GM19240 (cell line): ENCODE measurements around the gene MS4A15.
A peak's percentile ranks its signal among the peaks of the same experiment; 100 is the strongest.
"Not testable (repeated sequence)": the region's sequence is repeated elsewhere in the genome, so short reads cannot be mapped to it uniquely, and the experiment has no call there.

Source experiments
- DNase-seq: peaks from one replicate; pipeline ENCODE4 v3.0.0; 2011; ENCODE audit warnings: low spot score; ENCODE audit not compliant: insufficient read length

The MS4A15 gene

DNA sequence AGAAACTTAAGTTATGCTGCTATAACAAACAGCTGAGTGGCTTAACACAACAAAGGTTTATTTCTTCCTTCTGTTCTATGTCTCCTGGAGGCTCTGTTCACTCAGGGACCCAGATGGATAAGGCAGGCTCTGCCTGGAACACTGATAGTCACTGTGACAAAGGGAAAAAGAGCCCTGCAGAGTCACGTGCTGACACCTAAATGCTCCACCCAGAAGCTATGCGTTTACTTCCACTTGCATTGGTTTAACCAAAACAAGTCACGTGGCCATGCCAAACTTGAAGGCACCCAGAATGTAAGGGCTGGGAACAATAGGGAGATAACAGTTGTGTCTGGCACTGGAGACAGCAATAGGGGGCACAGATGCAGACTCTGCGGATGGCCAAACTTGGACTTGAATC, 3.4 kb upstream of the MS4A15 start:
- no peak for DNase-seq

DNA sequence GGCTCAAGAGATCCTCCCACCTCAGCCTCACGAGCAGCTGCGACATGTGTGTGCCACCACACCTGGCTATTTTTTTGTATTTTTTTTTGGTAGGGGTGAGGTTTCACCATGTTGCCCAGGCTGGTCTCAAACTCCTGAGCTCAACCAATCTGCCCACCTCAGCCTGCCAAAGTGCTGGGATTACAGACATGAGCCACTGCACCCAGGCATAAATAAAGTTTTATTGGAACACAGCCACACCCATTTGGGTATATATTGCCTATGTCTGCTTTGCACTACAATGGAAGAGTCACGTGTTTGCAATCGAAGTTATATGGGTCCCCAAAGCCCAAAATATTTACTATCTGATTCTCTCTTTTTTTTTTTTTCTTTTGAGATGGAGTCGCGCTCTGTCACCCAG, 1.8 kb upstream of the MS4A15 start:
- DNase-seq: no peak

DNA sequence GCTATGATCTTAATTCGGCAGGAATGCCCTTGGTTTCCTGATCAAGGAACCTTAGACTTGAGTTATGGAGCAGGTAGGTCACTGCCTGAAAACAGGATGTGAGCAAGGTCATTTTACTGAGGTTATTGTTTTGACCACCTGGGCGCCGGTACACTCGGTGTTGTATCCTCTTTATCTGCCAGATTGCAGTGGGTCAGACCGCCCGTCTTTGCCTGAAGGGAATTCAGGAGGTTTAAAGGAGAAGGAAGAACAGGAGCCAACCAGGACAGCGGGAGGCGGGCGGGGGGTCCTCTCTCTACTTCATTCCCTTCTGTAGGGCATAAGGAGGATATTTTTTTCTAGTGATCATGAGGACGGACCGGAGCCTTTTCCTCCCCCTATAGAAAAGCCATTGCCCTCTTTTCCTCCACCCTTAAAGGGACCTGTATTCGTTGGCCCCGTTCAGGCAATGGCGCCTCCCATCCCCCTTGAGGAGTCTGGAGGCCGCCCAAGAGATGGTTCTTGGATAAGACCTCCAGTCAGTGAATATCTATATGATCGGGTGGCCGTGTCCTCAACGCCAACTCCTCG, 649 bp downstream of the MS4A15 start:
- no peak for DNase-seq

DNA sequence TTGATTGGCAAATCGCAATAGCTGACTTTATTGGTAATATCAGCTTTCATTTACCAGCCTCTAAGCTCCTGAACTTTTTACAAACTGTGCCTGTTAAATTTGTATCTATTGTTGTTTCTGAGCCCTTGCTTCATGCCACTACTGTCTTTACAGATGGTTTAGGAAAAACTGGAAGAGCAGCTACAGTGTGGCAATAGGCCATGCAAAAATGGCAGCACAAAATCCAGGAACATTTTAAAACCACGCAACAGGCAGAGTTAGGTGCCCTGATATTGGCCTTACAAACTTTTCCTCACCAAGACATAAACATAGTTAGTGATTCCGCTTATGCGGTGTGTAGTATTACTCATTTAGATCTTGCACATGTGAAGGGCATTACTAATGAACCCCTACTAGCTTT, 2.0 kb downstream of the MS4A15 start:
- DNase-seq: not testable (repeated sequence)

DNA sequence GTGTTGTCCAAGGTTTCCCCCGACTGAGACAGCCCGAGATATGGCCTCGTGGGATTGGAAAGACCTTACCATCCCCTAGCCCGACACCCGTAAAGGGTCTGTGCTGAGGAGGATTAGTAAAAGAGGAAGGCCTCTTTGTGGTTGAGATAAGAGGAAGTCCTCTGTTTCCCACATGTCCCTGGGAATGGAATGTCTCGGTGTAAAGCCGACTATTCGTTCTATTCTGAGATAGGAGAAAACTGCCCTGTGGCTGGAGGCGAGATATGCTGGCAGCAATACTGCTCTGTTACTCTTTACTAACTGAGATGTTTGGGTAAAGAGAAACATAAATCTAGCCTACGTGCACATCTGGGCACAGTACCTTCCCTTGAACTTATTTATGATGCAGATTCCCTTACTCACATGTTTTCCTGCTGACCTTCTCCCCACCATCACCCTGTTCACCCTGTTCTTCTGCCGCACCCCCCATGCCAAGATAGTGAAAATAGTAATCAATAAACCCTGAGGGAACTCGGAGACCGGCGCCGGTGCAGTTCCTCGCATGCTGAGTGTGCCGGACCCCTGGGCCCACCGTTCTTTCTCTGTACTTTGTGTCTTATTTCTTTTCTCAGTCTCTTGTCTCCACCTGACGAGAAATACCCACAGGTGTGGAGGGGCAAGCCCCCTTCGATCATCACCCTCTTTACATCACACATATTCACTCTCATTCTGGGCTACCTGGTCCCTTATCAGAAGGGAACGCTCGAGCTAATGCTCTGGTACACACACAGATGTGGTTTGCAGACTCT, 3.0 kb downstream of the MS4A15 start:
- not testable (repeated sequence) for DNase-seq

DNA sequence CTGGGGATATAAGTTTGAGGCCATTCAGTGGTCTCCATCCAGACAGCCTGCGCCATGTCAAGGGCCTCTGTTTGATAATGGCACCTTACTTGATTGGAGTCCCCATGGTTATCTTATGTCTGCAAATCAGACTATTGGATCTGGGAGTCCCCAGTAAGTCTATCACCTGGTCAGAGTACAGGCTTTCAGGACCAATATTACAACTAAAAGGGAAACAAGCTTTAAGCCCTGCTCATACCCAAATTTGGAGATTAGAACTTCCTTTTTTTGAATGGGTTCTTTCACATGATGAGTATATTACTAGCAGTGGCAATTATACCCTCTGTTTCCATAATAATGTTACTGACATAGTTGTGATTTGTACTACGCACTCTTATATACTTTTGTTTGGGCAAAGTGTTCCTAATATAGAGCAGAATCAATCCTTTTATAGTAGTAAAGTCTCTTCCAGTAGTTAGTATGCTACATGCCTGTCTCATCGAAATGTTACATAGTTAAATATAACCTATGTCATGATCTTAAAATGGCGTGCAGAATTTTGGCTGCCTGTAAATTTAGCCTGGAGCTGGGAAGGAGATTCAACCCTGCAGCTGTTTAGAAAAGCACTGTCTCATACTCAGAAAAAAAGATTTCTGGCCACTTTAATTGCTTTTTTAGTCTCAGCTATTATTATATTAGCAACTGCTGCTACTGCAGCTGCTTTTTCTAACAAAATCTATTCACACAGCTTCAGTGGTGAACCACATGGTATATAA, 4.9 kb downstream of the MS4A15 start:
- no peak for DNase-seq

DNA sequence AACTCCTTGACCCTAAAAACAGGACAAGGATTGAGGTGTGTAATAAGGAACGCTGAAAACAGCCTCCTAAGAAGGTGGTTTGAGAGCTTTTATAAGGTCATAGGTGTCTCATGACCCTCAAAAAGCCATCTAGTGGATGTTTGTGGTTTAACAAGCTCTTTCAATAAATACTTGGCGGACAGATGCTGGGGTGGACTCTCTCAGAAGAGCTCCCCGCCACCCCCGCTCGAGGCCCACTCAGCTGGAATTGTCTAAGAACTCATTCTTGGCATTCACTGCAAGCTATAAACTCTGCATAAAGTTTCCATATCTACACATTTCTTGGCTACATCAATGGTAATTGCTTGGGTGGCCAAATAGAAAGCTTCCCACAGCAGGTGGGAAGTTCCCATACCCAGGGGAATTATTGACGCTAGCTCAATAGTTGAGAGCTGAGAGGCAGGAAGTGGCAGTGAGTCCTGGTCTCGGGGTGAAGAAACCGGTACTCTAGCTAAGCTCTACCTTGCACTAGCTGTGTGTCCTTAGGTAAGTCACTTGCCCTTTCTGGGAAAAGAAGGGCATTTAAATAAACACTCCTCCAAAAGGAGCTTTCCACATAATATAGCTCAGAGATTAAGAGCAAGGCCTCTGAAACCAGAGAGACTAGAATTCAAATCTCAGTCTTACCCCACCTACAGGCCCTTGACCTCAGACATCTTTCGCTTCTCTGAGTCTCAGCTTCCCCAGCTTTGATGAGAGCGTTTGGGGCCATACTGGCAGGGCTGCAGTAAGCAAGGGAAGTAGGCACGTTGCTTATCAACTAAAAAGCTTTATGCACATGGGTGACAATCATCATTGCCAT, 6.4 kb downstream of the MS4A15 start:
- DNase-seq: no peak

DNA sequence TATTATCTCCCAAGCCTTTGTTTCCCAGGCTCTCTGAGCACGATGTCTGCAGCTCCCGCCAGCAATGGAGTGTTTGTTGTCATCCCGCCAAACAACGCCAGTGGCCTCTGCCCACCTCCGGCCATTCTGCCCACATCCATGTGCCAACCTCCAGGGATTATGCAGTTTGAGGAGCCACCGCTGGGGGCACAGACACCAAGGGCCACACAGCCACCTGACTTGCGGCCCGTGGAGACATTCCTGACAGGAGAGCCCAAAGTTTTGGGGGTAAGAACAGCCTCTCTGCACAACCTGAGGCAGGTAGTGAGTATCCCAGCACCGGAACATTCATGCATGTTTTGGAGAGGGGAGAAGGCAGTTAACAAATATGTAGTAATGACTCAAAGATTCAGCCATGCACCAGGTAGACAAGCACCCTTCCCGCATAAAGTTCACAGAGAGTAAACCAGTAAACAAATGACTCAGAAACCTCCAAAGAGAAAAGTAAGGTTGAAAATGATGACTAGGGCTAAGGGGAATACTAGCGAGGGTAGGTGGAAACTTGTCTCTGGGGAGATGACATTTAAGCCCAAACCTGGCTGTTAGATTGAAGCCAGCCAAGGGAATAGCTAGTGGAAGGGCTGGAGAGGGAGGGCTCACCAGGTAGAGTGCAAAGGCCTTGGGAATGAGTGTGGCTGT, 7.2 kb downstream of the MS4A15 start:
- DNase-seq: no peak

DNA sequence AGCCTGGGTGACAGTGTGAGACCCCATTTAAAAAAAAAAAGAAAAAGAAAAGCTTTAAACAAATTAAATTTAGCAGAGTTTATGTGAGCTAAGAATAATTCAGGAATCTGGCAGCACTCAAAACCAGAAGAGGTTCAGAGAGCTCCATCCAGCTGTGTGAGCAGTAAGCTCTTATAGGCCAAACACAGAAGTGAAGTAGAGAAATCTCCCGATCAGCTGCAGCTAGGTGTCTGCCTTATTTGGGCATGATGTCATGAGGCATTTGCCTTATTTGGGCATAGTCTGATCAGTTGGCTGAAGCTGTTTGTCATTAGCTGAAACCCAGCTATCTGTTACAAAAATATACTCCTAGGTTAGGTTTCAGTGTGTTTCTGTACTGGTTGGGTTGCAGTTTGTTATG, 8.2 kb downstream of the MS4A15 start:
- DNase-seq: peak; percentile 47

DNA sequence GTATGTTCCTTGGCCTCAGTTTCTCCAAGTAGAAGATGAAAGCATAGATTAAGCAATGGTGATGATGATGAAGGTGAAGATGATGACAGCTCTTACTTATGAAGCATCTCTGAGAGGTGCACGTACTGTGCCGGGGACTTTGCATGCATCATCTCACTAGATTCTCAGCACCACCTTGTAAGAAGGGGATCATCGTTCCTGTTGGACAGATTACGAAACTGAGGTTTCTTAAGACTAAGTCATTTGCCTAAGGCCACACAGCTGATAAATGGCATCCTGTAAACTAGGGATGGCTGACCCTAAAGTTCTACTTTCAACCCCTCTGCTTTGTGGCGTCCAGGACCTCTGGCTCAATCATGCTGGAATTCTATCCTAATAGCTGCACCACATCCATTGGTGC, 8.7 kb downstream of the MS4A15 start:
- no peak for DNase-seq

DNA sequence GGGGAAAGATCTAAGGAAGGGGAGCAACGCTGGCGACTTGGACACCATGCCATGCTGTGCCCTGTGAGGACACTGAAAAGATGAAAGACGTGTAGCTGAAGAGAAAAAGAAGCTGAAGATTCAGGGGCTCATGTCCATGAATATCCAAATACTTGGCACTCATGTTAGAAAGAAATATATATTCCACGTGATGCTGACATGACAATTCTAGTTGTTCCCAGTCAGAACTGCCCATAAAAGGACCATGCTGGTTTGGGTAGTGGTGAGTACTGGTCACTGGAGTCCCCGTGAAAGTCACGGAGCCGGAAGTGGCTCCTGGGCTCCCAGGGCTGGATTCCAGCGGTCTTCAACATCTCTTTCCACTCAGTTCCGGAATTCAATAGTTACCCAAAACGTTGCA, 9.9 kb downstream of the MS4A15 start:
- no peak for DNase-seq

DNA sequence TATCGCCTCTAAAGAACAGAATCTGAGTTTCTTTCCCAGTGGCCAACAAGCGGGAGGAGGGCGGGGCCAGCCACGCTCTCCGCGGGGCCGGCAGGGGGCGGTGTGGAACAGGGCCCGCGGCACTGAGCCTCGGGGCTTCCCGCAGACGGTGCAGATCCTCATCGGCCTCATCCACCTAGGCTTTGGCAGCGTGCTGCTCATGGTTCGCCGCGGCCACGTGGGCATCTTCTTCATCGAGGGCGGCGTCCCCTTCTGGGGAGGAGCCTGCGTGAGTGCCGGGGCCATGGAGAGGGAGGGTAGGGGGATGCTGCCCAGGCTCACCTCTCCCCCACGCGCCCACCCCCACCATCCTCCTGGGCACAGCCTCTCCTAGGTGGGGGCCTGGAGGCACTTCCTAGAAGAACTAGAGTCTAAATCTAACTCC, 10.7 kb downstream of the MS4A15 start:
- DNase-seq: no peak

DNA sequence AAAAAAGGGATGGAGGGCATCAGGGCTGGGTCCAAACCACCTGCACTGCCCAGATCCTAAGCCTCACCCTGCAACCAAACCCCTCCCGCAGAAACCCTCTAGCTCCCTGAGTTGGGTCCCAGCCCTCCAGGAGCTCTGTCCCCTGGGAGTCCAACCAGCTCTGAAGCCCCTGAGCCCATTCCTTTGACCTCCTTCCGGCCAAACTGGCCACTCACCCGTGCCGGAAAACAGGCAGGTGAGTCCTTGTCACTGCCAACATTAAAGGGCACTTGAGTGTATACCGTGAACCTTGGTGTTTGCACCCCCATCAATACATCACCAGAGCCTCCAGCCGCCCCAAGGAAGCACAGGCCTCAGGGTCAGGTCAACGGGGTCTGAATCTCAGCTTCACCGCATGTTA, 11.5 kb downstream of the MS4A15 start:
- no peak for DNase-seq

DNA sequence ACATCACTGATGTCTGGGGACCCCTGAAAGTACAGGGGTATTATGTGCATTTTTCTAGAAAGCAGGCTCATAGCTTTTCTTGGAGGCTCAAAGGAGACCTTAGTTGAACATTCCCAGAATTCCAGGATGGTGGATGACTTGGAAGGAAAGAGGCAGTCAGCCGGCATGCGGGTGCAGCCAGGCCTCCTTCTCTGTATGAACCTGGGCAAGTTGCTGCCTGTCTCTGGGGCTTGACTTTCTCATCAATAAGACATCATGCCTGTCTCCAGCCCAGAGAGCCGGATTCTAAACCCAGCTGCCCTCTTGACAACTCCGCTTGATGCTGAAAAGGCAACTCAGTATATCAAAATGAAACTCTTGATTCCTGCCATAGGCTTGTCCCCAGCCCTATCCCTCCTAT, 12.6 kb downstream of the MS4A15 start:
- no peak for DNase-seq

DNA sequence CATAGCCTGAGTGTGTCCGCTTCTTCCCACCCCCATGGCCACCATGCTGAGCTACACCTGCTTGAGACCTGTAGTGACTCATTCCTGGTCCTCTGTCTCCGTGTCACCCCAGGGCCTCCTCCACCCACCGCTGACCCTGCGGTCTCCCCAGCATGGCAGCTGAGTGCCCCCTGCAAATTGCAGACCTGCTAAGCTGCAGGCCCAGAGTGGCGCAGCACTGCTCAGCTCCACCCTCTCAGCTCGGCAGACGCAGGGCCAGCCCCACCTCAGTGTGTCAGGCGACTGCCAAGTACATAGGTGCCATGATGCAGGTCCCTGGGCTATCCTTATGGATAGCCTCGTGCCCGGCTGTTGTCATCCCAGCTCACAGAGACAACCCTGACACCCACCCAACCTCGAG, 13.1 kb downstream of the MS4A15 start:
- DNase-seq: no peak

DNA sequence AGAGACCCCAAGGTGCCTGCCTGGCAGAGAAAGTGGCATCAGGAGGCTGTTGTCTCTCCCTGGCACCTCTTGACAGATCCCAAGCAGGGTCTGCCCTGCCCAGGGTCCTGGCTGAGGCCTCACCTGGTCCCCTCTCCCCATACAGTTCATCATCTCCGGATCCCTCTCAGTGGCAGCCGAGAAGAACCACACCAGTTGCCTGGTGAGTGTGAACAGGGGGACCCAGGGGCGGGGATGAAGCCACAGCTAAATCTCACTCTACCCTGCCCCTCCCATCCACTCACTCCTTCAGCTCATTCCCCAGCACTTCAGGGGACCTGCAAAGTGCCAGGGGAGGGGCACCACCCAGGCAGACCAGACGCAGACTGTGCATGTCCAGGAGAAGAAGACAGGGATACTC, 14.5 kb downstream of the MS4A15 start:
- no peak for DNase-seq

DNA sequence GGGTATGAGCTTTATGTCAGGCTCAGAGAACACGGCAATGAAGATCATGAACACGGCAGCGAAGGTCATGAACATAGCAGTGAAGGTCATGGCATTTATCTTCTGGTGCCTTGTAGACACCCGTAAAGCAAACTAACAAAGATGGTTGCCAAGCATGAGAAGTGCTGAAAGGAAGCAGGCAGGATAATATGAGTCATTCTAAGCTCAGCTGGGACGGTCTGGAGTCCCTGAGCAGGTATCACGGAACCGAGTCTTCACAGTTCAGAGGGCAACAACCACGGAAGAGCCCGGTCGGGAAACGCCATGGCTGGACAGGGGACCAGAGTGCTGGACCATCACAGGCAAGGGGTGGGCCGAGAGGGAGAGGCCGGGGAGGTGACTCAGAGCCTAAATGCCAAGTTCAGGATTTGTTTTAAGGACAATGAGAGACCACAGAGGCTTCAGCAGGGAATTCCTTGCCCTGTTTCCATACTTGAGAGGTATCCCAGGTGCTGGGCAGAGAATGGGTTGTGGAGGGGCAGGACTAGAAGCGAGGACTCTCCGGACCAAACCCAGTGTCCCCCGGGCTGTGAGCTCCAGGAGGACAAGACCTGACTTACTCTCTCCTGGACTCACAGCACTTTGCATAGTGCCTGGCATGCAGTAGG, 15.3 kb downstream of the MS4A15 start:
- DNase-seq: no peak

DNA sequence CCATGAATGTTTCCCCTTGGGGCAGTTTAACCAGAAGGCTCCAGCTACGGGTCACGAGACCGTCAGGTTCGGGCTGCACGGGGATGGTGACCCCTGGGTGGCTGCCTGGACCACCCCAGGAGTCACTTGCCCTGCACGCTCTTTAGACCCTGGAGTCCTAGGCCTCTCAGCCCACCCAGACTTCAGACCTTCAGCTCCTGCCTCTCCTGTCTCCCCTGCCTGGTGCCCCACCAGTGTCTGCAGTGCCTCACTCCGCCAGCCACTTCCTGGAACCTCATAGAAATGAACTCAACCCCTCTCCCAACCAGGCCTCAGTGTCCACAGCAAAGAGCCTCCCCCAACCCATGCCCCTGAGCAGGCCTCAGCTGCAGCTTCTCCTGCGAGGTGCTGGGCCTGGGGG, 16.0 kb downstream of the MS4A15 start:
- no peak for DNase-seq

DNA sequence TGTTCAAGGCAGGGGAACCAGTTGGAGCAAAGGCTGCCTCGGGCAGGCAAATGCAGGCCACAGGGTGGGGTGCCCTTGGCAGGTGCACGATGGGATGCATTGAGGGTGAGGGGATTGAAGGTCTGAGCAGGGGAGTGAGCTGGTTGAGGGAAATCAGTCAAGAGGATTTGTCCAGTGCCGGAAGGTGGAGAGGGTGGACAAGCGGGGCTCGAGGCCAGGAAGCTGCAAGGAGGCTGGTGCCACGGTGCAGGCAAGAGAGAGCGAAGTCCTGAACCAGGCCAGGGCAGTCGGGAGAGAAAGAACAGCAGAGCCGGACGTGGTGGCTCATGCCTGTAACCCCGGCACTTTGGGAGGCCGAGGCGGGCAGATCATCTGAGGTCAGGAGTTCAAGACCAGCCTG, 18.1 kb downstream of the MS4A15 start:
- DNase-seq: no peak

DNA sequence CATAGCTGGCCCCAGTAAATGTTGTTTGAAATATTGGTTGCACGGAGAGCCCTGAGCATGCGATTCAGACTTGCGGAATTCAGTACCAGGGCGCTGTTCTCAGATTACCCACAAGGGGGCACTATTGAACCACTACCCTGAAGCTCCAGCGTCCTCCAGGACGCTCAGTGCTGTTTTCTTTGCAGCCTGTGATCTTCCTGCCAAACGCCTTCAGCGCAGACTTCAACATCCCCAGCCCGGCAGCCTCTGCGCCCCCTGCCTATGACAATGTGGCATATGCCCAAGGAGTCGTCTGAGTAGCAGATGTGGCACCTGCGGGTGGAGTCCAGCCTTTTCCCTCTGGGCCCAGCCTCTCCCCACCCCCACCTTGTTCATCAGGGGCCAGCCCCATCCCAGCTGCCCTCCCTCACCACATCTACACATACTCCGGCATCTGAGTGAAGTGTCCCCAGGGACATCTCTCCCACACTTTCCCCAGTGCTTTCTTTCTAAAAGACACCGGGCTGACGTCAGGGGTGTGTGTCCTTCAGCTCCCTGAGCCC, 18.8 kb downstream of the MS4A15 start:
- DNase-seq: peak; percentile 76
